ENCODE measurements around the gene PRM2.

The PRM2 gene

DNA sequence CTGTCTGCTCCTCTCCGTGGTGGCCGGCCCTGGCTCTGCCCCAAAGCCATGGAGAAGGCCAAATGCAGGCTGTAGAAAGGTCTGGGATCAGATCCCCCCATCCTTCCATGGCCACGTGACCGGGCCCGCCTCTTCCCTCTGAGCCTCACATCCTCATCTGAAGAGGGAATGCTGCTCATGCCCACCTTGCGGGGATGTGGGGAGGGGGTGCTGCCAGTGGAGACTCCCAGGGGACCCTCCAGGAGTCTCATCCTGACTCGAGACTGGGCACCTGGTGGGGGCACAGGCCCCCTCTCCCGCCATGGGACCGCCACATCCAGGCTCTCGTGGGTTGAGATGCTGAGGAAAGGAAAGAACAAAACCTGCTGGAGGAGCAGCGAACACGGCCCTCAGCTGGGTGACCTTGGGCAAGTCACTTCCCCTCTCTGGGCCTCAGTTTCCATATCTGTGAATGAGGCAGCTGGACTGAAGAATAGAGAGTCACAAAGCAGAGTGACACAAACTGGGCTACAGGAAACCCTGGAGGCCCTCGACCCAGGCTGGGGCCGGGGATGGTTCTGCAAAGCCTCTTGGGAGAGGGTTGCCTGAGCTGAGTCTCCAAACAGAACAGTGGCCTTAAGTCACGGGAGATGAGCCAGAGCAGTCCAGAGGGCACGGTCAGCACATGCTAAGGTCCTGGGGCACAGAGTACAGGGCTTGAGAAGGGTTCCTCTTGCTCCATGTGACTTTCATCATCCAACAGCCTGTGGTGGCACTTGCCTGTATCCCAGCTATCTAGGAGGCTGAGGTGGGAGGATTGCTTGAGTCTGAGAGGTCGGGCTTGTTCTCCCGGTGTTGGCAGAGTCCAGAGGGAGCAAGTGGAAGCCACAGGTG, 50.4 kb downstream of the PRM2 start:
- Histone ChIP-seq H3K27me3 (peaks cover 26% of the 10 kb centered on the region), H3K4me3 (ENCODE audit: low read depth in 1 of 2, low read length in 1 of 2) (no peak overlapping the region), H3K4me1 (ENCODE audit: control insufficient read depth in 1 of 2, insufficient read depth in 1 of 2, low read depth in 1 of 2, low read length in 1 of 2) (peaks cover 3 to 5% of the 10 kb centered on the region in 2 experiments), H3K27ac (no peak overlapping the region), H3K9me3 (no peaks in the 10 kb centered on the region), H3K36me3 (no peaks in the 10 kb centered on the region)
- TF ChIP-seq, protein P1, sequence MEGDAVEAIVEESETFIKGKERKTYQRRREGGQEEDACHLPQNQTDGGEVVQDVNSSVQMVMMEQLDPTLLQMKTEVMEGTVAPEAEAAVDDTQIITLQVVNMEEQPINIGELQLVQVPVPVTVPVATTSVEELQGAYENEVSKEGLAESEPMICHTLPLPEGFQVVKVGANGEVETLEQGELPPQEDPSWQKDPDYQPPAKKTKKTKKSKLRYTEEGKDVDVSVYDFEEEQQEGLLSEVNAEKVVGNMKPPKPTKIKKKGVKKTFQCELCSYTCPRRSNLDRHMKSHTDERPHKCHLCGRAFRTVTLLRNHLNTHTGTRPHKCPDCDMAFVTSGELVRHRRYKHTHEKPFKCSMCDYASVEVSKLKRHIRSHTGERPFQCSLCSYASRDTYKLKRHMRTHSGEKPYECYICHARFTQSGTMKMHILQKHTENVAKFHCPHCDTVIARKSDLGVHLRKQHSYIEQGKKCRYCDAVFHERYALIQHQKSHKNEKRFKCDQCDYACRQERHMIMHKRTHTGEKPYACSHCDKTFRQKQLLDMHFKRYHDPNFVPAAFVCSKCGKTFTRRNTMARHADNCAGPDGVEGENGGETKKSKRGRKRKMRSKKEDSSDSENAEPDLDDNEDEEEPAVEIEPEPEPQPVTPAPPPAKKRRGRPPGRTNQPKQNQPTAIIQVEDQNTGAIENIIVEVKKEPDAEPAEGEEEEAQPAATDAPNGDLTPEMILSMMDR (IDR thresholded peaks at IDR 0.05): no peak
